ELF-1 (cell line): ENCODE results near the gene SH2D3C.
"Not testable (repeated sequence)": the region's sequence is repeated elsewhere in the genome, so short reads cannot be mapped to it uniquely, and the experiment has no call there.

Experiments
- DNase-seq: peaks from one replicate; pipeline ENCODE4 v3.0.0-alpha.2; 2016; ENCODE audit warnings: low read depth, low spot score

SH2D3C gene

GRCh38 chr9:127785023-127785932 lies 6.8 kb upstream of the SH2D3C start:
- peak; percentile 90 for DNase-seq

- DNase-seq, result no peak
Measured at GRCh38 chr9:127783111-127784008, 4.9 kb upstream of the SH2D3C start.

- DNase-seq, result no peak
Measured at GRCh38 chr9:127781806-127782205, 3.3 kb upstream of the SH2D3C start.

GRCh38 chr9:127780909-127781308 lies 2.4 kb upstream of the SH2D3C start:
- not testable (repeated sequence) for DNase-seq

- peak; percentile 56 for DNase-seq
Measured at GRCh38 chr9:127780126-127780885, 1.8 kb upstream of the SH2D3C start.

- DNase-seq, result no peak
Measured at GRCh38 chr9:127779136-127779981, 893 bp upstream of the SH2D3C start.

GRCh38 chr9:127777368-127777980 lies 992 bp downstream of the SH2D3C start:
- no peak for DNase-seq

- no peak for DNase-seq
Measured at GRCh38 chr9:127776924-127777289, 1.6 kb downstream of the SH2D3C start.

- peak; percentile 79 for DNase-seq
Measured at GRCh38 chr9:127776195-127776923, 2.1 kb downstream of the SH2D3C start.

GRCh38 chr9:127773981-127774380 lies 4.5 kb downstream of the SH2D3C start:
- no peak for DNase-seq

GRCh38 chr9:127773272-127773671 lies 5.2 kb downstream of the SH2D3C start:
- DNase-seq, result no peak

GRCh38 chr9:127772603-127773002 lies 5.9 kb downstream of the SH2D3C start:
- no peak for DNase-seq

GRCh38 chr9:127771570-127772189 lies 6.8 kb downstream of the SH2D3C start:
- DNase-seq, result no peak

- DNase-seq, result peak; percentile 99
Measured at GRCh38 chr9:127770905-127771569, 7.4 kb downstream of the SH2D3C start.

GRCh38 chr9:127770583-127770904 lies 7.9 kb downstream of the SH2D3C start:
- no peak for DNase-seq

- no peak for DNase-seq
Measured at GRCh38 chr9:127769929-127770582, 8.4 kb downstream of the SH2D3C start.

- no peak for DNase-seq
Measured at GRCh38 chr9:127769101-127769500, 9.4 kb downstream of the SH2D3C start.

- no peak for DNase-seq
Measured at GRCh38 chr9:127768698-127769097, 9.8 kb downstream of the SH2D3C start.
